ENCODE results near the gene KAT7.

KAT7 gene

GRCh38 chr17:49873466-49873865 is 85.0 kb downstream of the KAT7 start:
- no peak for DNase-seq

- DNase-seq, result no peak
Measured at GRCh38 chr17:49873926-49874325, 85.4 kb downstream of the KAT7 start.

GRCh38 chr17:49874911-49875310 is 86.4 kb downstream of the KAT7 start:
- no peak for DNase-seq

GRCh38 chr17:49875685-49876084 is 87.2 kb downstream of the KAT7 start:
- no peak for DNase-seq

GRCh38 chr17:49878931-49879904 is 90.7 kb downstream of the KAT7 start:
- DNase-seq, result no peak

GRCh38 chr17:49880291-49881053 is 92.0 kb downstream of the KAT7 start:
- peak; percentile 76 for DNase-seq

- DNase-seq, result no peak
Measured at GRCh38 chr17:49881054-49881402, 92.5 kb downstream of the KAT7 start.

GRCh38 chr17:49882434-49882833 is 94.0 kb downstream of the KAT7 start:
- DNase-seq, result no peak
